ENCODE measurements around the gene AKAP6. TPM values are rescaled to one million over a fixed set of nuclear protein-coding genes. Genes with fewer than 3 reads are reported as not detected.

The AKAP6 gene
- total and polyA plus RNA-seq, 10 of the 15 experiments (the other 5 are each of a cell fraction or from before 2014, with no cell fraction given) = 0.35 to 5.9 (median 2.2) TPM

DNA sequence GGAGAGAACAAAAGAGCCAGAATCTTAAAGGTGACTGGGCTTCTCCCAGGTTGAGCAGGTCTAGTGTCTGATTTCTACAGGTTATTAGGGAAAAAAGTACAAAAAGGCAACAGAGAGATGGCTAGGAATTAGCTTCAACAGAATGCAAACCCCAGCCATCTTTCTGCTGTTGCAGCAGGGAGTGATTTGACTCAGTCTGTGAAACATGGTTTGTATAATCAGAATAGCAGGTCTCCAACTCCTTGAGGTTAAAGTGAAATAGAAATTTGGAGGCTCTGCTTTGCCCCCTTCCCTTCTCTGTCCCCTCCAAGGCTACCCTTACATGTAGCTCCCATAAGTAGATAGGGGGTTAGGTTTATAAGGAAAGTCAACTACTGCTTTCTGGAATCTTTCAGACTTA lies 105.8 kb downstream of the AKAP6 start:
- in situ Hi-C loops (cut with MboI) (no loop called here), intact Hi-C loops (cut with micrococcal nuclease; ENCODE audit: unreplicated experiment) (no loop called here)
- SMC1A ChIA-PET (ENCODE audit: uncharacterized antibody, unreplicated experiment) = no interaction called here

More for the DNA sequence above, 105.8 kb downstream of the AKAP6 start:
- H3K36me3 ChIP-seq (ENCODE audit: control insufficient read depth in 2 of 2, insufficient read depth in 2 of 2, low read length in 1 of 2) = no peaks in the 10 kb centered on the region
- peaks cover 32% of the 10 kb centered on the region for H3K4me1 ChIP-seq (ENCODE audit: control insufficient read depth, insufficient read depth, low read length)
- H2AFZ ChIP-seq (ENCODE audit: control insufficient read depth, low read depth, low read length) = no peak overlapping the region
- no peaks in the 10 kb centered on the region for H3K79me2 ChIP-seq (ENCODE audit: control insufficient read depth, insufficient read depth, low read length)
- no TSS peak for BruUV-seq (replicated peaks)
- H3K9ac ChIP-seq (ENCODE audit: control insufficient read depth, insufficient read depth, low read length) = no peak overlapping the region
- DNase-seq (ENCODE audit: low read depth, low spot score) (no peak), ATAC-seq (peak; percentile 57), FAIRE-seq (peak; percentile 31)
- H4K20me1 ChIP-seq (ENCODE audit: control insufficient read depth, insufficient read depth) = no peaks in the 10 kb centered on the region
- 0 out of 2 replicates have a peak overlapping the region, but pooled peaks have one; percentile 5 for H3K27ac ChIP-seq (ENCODE audit: control insufficient read depth, insufficient read depth)
- ChIA-PET POLR2A (no interaction called here), CTCF (no interaction called here), RAD21 (ENCODE audit: unreplicated experiment) (no interaction called here)
- no peaks in the 10 kb centered on the region for H3K9me3 ChIP-seq (replicated peaks; ENCODE audit: control insufficient read depth, insufficient read depth, low read length)
- no peaks in the 10 kb centered on the region for H3K27me3 ChIP-seq (replicated peaks in 1 of 2; ENCODE audit: control insufficient read depth in 2 of 2, insufficient read depth in 2 of 2, low read length in 1 of 2)
- no peak for TF ChIP-seq NR2C1 (IDR thresholded peaks at IDR 0.05)
- no peak for TF ChIP-seq MEF2A (IDR thresholded peaks at IDR 0.05; ENCODE audit: insufficient read depth, low read depth, low read length)
- no peak for TF ChIP-seq CBFB (IDR thresholded peaks at IDR 0.05; ENCODE audit: low read depth)
- 0 out of 2 replicates have a peak, but pooled peaks have one; percentile 9 for TF ChIP-seq RUNX3 (IDR thresholded peaks at IDR 0.05; ENCODE audit: low read length)
- TF ChIP-seq PAX5 (IDR thresholded peaks at IDR 0.05; ENCODE audit: borderline replicate concordance, low read depth, low read length) = no peak
- TF ChIP-seq SP1 (IDR thresholded peaks at IDR 0.05; ENCODE audit: low read depth, low read length) = no peak
- TF ChIP-seq IRF4 (IDR thresholded peaks at IDR 0.05; ENCODE audit: low read depth, low read length) = peak; percentile 38; the same call in 1 of the 2 replicates
- peak; percentile 49 for TF ChIP-seq JUNB (IDR thresholded peaks at IDR 0.05)
- no peak for TF ChIP-seq POLR2A (IDR thresholded peaks at IDR 0.05; ENCODE audit: low read depth, low read length)
- no peak for TF ChIP-seq HDAC2 (IDR thresholded peaks at IDR 0.05)
- TF ChIP-seq TCF7 (IDR thresholded peaks at IDR 0.05; ENCODE audit: borderline replicate concordance) = no peak
- TF ChIP-seq, protein P1, sequence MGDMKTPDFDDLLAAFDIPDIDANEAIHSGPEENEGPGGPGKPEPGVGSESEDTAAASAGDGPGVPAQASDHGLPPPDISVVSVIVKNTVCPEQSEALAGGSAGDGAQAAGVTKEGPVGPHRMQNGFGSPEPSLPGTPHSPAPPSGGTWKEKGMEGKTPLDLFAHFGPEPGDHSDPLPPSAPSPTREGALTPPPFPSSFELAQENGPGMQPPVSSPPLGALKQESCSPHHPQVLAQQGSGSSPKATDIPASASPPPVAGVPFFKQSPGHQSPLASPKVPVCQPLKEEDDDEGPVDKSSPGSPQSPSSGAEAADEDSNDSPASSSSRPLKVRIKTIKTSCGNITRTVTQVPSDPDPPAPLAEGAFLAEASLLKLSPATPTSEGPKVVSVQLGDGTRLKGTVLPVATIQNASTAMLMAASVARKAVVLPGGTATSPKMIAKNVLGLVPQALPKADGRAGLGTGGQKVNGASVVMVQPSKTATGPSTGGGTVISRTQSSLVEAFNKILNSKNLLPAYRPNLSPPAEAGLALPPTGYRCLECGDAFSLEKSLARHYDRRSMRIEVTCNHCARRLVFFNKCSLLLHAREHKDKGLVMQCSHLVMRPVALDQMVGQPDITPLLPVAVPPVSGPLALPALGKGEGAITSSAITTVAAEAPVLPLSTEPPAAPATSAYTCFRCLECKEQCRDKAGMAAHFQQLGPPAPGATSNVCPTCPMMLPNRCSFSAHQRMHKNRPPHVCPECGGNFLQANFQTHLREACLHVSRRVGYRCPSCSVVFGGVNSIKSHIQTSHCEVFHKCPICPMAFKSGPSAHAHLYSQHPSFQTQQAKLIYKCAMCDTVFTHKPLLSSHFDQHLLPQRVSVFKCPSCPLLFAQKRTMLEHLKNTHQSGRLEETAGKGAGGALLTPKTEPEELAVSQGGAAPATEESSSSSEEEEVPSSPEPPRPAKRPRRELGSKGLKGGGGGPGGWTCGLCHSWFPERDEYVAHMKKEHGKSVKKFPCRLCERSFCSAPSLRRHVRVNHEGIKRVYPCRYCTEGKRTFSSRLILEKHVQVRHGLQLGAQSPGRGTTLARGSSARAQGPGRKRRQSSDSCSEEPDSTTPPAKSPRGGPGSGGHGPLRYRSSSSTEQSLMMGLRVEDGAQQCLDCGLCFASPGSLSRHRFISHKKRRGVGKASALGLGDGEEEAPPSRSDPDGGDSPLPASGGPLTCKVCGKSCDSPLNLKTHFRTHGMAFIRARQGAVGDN (IDR thresholded peaks at IDR 0.05) = no peak
- TF ChIP-seq MYC (IDR thresholded peaks at IDR 0.05; ENCODE audit: insufficient read depth, insufficient read length, insufficient replicate concordance, low read length, severe bottlenecking) = no peak
- H3K4me2 ChIP-seq (ENCODE audit: control insufficient read depth, insufficient read depth) = peak overlapping the region; percentile 47
- peak overlapping the region; percentile 45 for H3K4me3 ChIP-seq
